ENCODE measurements around the gene GPR37L1. TPM values are rescaled to one million over a fixed set of nuclear protein-coding genes. Genes with fewer than 3 reads are reported as not detected.

Gene GPR37L1
- total RNA-seq, 1 donor from 2014 or later = 0.24 TPM

- H3K27me3 Mint-ChIP-seq = no peaks in the 10 kb centered on the region
- peak overlapping the region; percentile 17 for H3K4me3 Mint-ChIP-seq
- DNase-seq (ENCODE audit: extremely low spot score, unreplicated experiment) = no peak
- no peaks in the 10 kb centered on the region for H3K9me3 Mint-ChIP-seq
- H3K27ac Mint-ChIP-seq = no peak overlapping the region
- peaks cover 29% of the 10 kb centered on the region for H3K4me1 Mint-ChIP-seq (ENCODE audit: unreplicated experiment)
- TF ChIP-seq CTCF (conservative IDR thresholded peaks at IDR 0.05) = no peak
- no peaks in the 10 kb centered on the region for H3K36me3 Mint-ChIP-seq
These were observed 34.5 kb upstream of the GPR37L1 start for GRCh38 chr1:202088206-202088605.

GRCh38 chr1:202090994-202091393, 31.7 kb upstream of the GPR37L1 start:
- Mint-ChIP-seq H3K4me1 (ENCODE audit: unreplicated experiment) (peaks cover 19% of the 10 kb centered on the region), H3K27ac (no peak overlapping the region), H3K4me3 (no peak overlapping the region), H3K9me3 (no peaks in the 10 kb centered on the region), H3K27me3 (no peaks in the 10 kb centered on the region), H3K36me3 (no peaks in the 10 kb centered on the region)
- no peak for TF ChIP-seq CTCF (conservative IDR thresholded peaks at IDR 0.05)
- DNase-seq (ENCODE audit: extremely low spot score, unreplicated experiment) = no peak

GRCh38 chr1:202093858-202094257, 28.9 kb upstream of the GPR37L1 start:
- Mint-ChIP-seq H3K4me1 (ENCODE audit: unreplicated experiment) (no peaks in the 10 kb centered on the region), H3K36me3 (no peaks in the 10 kb centered on the region), H3K27ac (no peak overlapping the region), H3K4me3 (no peak overlapping the region), H3K9me3 (no peaks in the 10 kb centered on the region), H3K27me3 (no peaks in the 10 kb centered on the region)
- no peak for DNase-seq (ENCODE audit: extremely low spot score, unreplicated experiment)
- no peak for TF ChIP-seq CTCF (conservative IDR thresholded peaks at IDR 0.05)

GRCh38 chr1:202101184-202101583, 21.5 kb upstream of the GPR37L1 start:
- Mint-ChIP-seq H3K4me1 (ENCODE audit: unreplicated experiment) (peaks cover 16% of the 10 kb centered on the region), H3K27me3 (no peaks in the 10 kb centered on the region), H3K27ac (peak overlapping the region; percentile 72), H3K36me3 (no peaks in the 10 kb centered on the region), H3K9me3 (no peaks in the 10 kb centered on the region), H3K4me3 (no peak overlapping the region)
- no peak for DNase-seq (ENCODE audit: extremely low spot score, unreplicated experiment)
- TF ChIP-seq CTCF (conservative IDR thresholded peaks at IDR 0.05) = no peak

GRCh38 chr1:202104073-202104472, 18.6 kb upstream of the GPR37L1 start:
- H3K9me3 Mint-ChIP-seq = no peaks in the 10 kb centered on the region
- no peaks in the 10 kb centered on the region for H3K27me3 Mint-ChIP-seq
- no peaks in the 10 kb centered on the region for H3K36me3 Mint-ChIP-seq
- peak overlapping the region; percentile 18 for H3K4me3 Mint-ChIP-seq
- peak overlapping the region; percentile 100 for H3K27ac Mint-ChIP-seq
- H3K4me1 Mint-ChIP-seq (ENCODE audit: unreplicated experiment) = peaks cover 34% of the 10 kb centered on the region
- no peak for DNase-seq (ENCODE audit: extremely low spot score, unreplicated experiment)
- no peak for TF ChIP-seq CTCF (conservative IDR thresholded peaks at IDR 0.05)

Measured in type B pancreatic cell (in vitro differentiated cells).